ENCODE data around the gene ANLN.
"Not testable (repeated sequence)": the region's sequence is repeated elsewhere in the genome, so short reads cannot be mapped to it uniquely, and the experiment has no call there.

The ANLN gene

GRCh38 chr7:36472141-36472729, 82.6 kb downstream of the ANLN start:
- Histone ChIP-seq H3K27ac (ENCODE audit: low read depth, low read length) (no peak overlapping the region), H3K9me3 (ENCODE audit: control insufficient read depth, insufficient read depth, low read depth, low read length) (no peaks in the 10 kb centered on the region), H3K36me3 (ENCODE audit: control insufficient read depth, insufficient read depth, low read length) (no peaks in the 10 kb centered on the region), H3K27me3 (ENCODE audit: control insufficient read depth, insufficient read depth, low read length) (no peaks in the 10 kb centered on the region), H3K4me1 (ENCODE audit: control insufficient read depth, insufficient read depth, low read length) (no peaks in the 10 kb centered on the region), H3K9ac (ENCODE audit: low read length) (no peak overlapping the region), H3K4me3 (ENCODE audit: low read depth, low read length) (no peak overlapping the region)

- H3K9me3 ChIP-seq (ENCODE audit: control insufficient read depth, insufficient read depth, low read depth, low read length): no peaks in the 10 kb centered on the region
- H3K4me3 ChIP-seq (ENCODE audit: low read depth, low read length): no peak overlapping the region
- H3K9ac ChIP-seq (ENCODE audit: low read length): no peak overlapping the region
- no peaks in the 10 kb centered on the region for H3K27me3 ChIP-seq (ENCODE audit: control insufficient read depth, insufficient read depth, low read length)
- H3K4me1 ChIP-seq (ENCODE audit: control insufficient read depth, insufficient read depth, low read length): no peaks in the 10 kb centered on the region
- H3K36me3 ChIP-seq (ENCODE audit: control insufficient read depth, insufficient read depth, low read length): no peaks in the 10 kb centered on the region
- H3K27ac ChIP-seq (ENCODE audit: low read depth, low read length): no peak overlapping the region
Measured at GRCh38 chr7:36473454-36474282, 84.0 kb downstream of the ANLN start.

- Histone ChIP-seq H3K9me3 (ENCODE audit: control insufficient read depth, insufficient read depth, low read depth, low read length) (no peaks in the 10 kb centered on the region), H3K4me1 (ENCODE audit: control insufficient read depth, insufficient read depth, low read length) (no peaks in the 10 kb centered on the region), H3K4me3 (ENCODE audit: low read depth, low read length) (no peak overlapping the region), H3K27ac (ENCODE audit: low read depth, low read length) (no peak overlapping the region), H3K9ac (ENCODE audit: low read length) (no peak overlapping the region), H3K27me3 (ENCODE audit: control insufficient read depth, insufficient read depth, low read length) (no peaks in the 10 kb centered on the region), H3K36me3 (ENCODE audit: control insufficient read depth, insufficient read depth, low read length) (no peaks in the 10 kb centered on the region)
Measured at GRCh38 chr7:36474283-36475010, 84.8 kb downstream of the ANLN start.

DNA sequence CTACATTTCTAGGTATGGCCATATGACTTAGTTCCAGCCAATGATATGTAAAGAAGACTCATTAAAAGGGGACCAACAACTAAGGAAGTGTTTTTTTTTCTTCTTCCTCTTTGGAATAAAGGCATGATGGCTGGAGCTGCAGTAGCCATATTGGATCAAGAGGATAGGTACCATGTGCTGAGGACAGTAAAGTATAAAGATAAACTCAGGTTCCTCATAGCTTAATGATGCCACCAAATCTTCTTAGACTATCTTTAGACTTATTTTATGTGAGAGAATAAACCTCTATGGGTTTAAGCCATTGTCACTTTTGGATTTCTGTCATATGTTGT, 85.3 kb downstream of the ANLN start:
- Histone ChIP-seq H3K27me3 (ENCODE audit: control insufficient read depth, insufficient read depth, low read length) (no peaks in the 10 kb centered on the region), H3K9me3 (ENCODE audit: control insufficient read depth, insufficient read depth, low read depth, low read length) (no peaks in the 10 kb centered on the region), H3K4me3 (ENCODE audit: low read depth, low read length) (no peak overlapping the region), H3K27ac (ENCODE audit: low read depth, low read length) (no peak overlapping the region), H3K36me3 (ENCODE audit: control insufficient read depth, insufficient read depth, low read length) (no peaks in the 10 kb centered on the region), H3K4me1 (ENCODE audit: control insufficient read depth, insufficient read depth, low read length) (no peaks in the 10 kb centered on the region), H3K9ac (ENCODE audit: low read length) (no peak overlapping the region)

DNA sequence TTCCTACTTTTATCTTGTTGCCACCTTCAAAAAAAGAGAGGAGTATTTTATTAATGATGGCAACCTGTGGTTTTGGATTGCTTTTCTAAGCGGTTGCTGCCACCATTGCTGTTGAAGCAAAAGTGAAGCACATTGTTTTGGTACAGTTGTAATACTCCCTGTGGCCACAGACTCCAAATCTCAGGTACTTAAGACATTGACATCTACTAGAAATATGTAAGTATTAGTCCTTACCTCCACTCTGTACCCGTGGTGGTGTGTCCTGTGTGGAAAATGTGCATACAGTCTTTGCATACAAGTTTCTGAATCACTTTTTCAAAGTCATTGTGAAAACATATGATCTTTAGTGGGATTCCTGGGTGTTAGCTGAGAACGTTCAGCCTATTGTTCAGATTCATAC, 85.7 kb downstream of the ANLN start:
- no peaks in the 10 kb centered on the region for H3K27me3 ChIP-seq (ENCODE audit: control insufficient read depth, insufficient read depth, low read length)
- no peaks in the 10 kb centered on the region for H3K36me3 ChIP-seq (ENCODE audit: control insufficient read depth, insufficient read depth, low read length)
- H3K9ac ChIP-seq (ENCODE audit: low read length): no peak overlapping the region
- H3K27ac ChIP-seq (ENCODE audit: low read depth, low read length): no peak overlapping the region
- H3K4me3 ChIP-seq (ENCODE audit: low read depth, low read length): no peak overlapping the region
- H3K9me3 ChIP-seq (ENCODE audit: control insufficient read depth, insufficient read depth, low read depth, low read length): no peaks in the 10 kb centered on the region
- no peaks in the 10 kb centered on the region for H3K4me1 ChIP-seq (ENCODE audit: control insufficient read depth, insufficient read depth, low read length)

DNA sequence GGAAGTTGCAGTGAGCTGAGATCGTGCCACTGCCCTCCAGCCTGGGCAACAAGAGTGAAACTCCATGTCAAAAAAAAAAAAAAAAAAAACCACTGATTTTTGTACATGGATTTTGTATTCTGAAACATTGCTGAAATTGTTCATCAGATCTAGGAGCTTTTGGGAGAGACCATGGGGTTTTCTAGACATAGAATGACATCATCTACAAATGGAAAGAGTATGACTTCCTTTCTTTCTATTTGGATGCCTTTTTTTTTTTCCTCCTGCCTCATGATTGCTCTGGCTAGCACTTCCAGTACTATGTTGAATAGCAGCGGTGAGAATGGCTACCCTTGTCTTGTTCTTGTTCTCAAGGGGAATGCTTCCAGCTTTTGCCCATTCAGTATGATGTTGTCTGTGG, 89.1 kb downstream of the ANLN start:
- no peak overlapping the region for H3K27ac ChIP-seq (ENCODE audit: low read depth, low read length)
- no peak overlapping the region for H3K4me3 ChIP-seq (ENCODE audit: low read depth, low read length)
- no peaks in the 10 kb centered on the region for H3K9me3 ChIP-seq (ENCODE audit: control insufficient read depth, insufficient read depth, low read depth, low read length)
- no peaks in the 10 kb centered on the region for H3K36me3 ChIP-seq (ENCODE audit: control insufficient read depth, insufficient read depth, low read length)
- H3K27me3 ChIP-seq (ENCODE audit: control insufficient read depth, insufficient read depth, low read length): no peaks in the 10 kb centered on the region
- no peaks in the 10 kb centered on the region for H3K4me1 ChIP-seq (ENCODE audit: control insufficient read depth, insufficient read depth, low read length)
- no peak overlapping the region for H3K9ac ChIP-seq (ENCODE audit: low read length)

- H3K36me3 ChIP-seq (ENCODE audit: control insufficient read depth, insufficient read depth, low read length); H3K27me3 ChIP-seq (ENCODE audit: control insufficient read depth, insufficient read depth, low read length); H3K9ac ChIP-seq (ENCODE audit: low read length); H3K4me3 ChIP-seq (ENCODE audit: low read depth, low read length); H3K9me3 ChIP-seq (ENCODE audit: control insufficient read depth, insufficient read depth, low read depth, low read length); H3K27ac ChIP-seq (ENCODE audit: low read depth, low read length); H3K4me1 ChIP-seq (ENCODE audit: control insufficient read depth, insufficient read depth, low read length): not testable (repeated sequence)
Measured at GRCh38 chr7:36483853-36484252, 94.2 kb downstream of the ANLN start.

DNA sequence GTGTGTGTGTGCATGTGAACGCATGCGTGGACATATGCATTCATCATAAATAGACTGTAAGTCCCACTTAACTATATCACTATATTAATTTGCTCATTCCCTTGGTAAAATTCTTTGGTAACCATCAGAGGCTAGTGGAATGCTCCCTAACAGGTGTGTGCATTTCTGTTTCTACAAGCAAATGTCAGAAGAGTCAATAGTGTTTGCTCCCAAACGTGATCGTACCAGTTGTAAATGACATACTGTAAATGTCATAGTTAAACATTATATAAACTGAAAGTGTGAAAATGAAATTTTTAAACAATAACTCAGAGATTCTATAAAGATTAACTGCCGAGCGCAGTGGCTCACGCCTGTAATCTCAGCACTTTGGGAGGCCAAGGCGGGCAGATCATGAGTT, 94.6 kb downstream of the ANLN start:
- Histone ChIP-seq H3K9me3 (ENCODE audit: control insufficient read depth, insufficient read depth, low read depth, low read length) (no peaks in the 10 kb centered on the region), H3K9ac (ENCODE audit: low read length) (no peak overlapping the region), H3K27ac (ENCODE audit: low read depth, low read length) (no peak overlapping the region), H3K27me3 (ENCODE audit: control insufficient read depth, insufficient read depth, low read length) (no peaks in the 10 kb centered on the region), H3K36me3 (ENCODE audit: control insufficient read depth, insufficient read depth, low read length) (no peaks in the 10 kb centered on the region), H3K4me3 (ENCODE audit: low read depth, low read length) (no peak overlapping the region), H3K4me1 (ENCODE audit: control insufficient read depth, insufficient read depth, low read length) (no peaks in the 10 kb centered on the region)

DNA sequence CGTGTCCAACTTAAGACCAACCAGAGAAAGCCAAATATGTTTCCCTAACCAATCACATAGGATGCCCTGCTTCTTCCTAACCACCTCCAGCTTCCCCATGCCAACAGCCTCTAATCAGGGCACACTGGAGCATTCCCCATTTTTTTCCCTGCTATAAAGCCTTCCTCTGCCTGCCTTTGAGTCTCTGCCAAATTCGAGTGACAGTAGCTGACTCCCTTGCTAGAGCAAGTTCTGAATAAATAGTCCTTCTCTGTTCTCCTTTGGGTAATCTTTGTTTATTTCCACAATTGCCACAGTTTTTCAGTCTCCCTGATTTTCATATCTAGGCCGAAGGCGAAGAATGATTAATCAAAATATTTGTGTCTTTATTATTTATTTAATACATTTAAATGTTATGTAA, 96.7 kb downstream of the ANLN start:
- Histone ChIP-seq H3K36me3 (ENCODE audit: control insufficient read depth, insufficient read depth, low read length) (no peaks in the 10 kb centered on the region), H3K27ac (ENCODE audit: low read depth, low read length) (no peak overlapping the region), H3K4me1 (ENCODE audit: control insufficient read depth, insufficient read depth, low read length) (no peaks in the 10 kb centered on the region), H3K9me3 (ENCODE audit: control insufficient read depth, insufficient read depth, low read depth, low read length) (no peaks in the 10 kb centered on the region), H3K4me3 (ENCODE audit: low read depth, low read length) (no peak overlapping the region), H3K9ac (ENCODE audit: low read length) (no peak overlapping the region), H3K27me3 (ENCODE audit: control insufficient read depth, insufficient read depth, low read length) (no peaks in the 10 kb centered on the region)

DNA sequence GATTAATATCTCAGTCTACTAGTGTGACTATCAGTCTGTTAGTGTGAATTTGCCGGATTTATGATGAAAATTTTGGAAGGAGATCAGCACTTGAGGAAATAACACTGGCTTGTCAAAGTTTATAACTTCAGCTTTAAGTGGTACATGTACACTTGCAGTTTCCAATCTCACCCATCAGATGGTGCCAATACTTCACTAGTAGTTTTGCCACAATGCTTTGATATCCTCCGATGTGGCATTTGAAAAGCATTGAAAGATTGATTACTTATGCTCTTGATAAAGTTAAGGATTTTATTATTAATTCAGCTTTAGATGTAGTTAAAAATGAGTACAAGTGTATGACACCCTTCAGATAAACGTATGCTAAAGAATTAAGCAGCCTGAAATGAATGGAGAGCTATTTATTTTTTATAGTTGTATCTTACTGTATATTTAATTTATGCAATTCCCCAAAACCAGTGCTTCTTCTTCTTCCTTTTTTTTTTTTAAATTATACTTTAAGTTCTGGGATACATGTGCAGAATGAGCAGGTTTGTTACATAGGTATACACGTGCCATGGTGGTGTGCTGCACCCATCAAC, 98.2 kb downstream of the ANLN start:
- Histone ChIP-seq H3K4me1 (ENCODE audit: control insufficient read depth, insufficient read depth, low read length) (no peaks in the 10 kb centered on the region), H3K27me3 (ENCODE audit: control insufficient read depth, insufficient read depth, low read length) (no peaks in the 10 kb centered on the region), H3K27ac (ENCODE audit: low read depth, low read length) (no peak overlapping the region), H3K36me3 (ENCODE audit: control insufficient read depth, insufficient read depth, low read length) (no peaks in the 10 kb centered on the region), H3K9me3 (ENCODE audit: control insufficient read depth, insufficient read depth, low read depth, low read length) (no peaks in the 10 kb centered on the region), H3K4me3 (ENCODE audit: low read depth, low read length) (no peak overlapping the region), H3K9ac (ENCODE audit: low read length) (no peak overlapping the region)

GRCh38 chr7:36488672-36489071, 99.0 kb downstream of the ANLN start:
- H3K27me3 ChIP-seq (ENCODE audit: control insufficient read depth, insufficient read depth, low read length); H3K9me3 ChIP-seq (ENCODE audit: control insufficient read depth, insufficient read depth, low read depth, low read length); H3K4me3 ChIP-seq (ENCODE audit: low read depth, low read length); H3K36me3 ChIP-seq (ENCODE audit: control insufficient read depth, insufficient read depth, low read length); H3K27ac ChIP-seq (ENCODE audit: low read depth, low read length); H3K4me1 ChIP-seq (ENCODE audit: control insufficient read depth, insufficient read depth, low read length); H3K9ac ChIP-seq (ENCODE audit: low read length): not testable (repeated sequence)

All from HUES6 (cell line).